Neural cell (in vitro differentiated cells): Measurements from ENCODE around the gene OR2V1. TPM values are rescaled to one million over a fixed set of nuclear protein-coding genes. Genes with fewer than 3 reads are reported as not detected.

Experiments
- H2AFZ ChIP-seq: fragments of 200-600, 300-800 bp; sonication (generic), shearing (Covaris generic); 2 replicates; pipeline ENCODE4 v1.6.0; 2014; ENCODE audit warnings: low read depth, mild to moderate bottlenecking, antibody characterized with exemption, low read length, moderate library complexity
- H3F3A ChIP-seq: fragments of 200-600 bp; shearing (Covaris generic); 2 replicates; pipeline ENCODE4 v1.6.1; 2016; ENCODE audit warnings: mild to moderate bottlenecking, moderate library complexity, mixed read lengths, antibody characterized with exemption, low read length; ENCODE audit not compliant: insufficient read depth, poor library complexity, severe bottlenecking
- H3K27ac ChIP-seq: fragments of 200-600, 300-800 bp; sonication (generic), shearing (Covaris generic); 2 replicates; pipeline ENCODE4 v1.5.1; 2014; ENCODE audit warnings: mild to moderate bottlenecking, low read length, moderate library complexity
- H3K27me3 ChIP-seq: fragments of 300-800, 200-600 bp; sonication (generic), shearing (Covaris generic); 2 replicates; pipeline ENCODE4 v1.6.0; 2014; ENCODE audit warnings: mild to moderate bottlenecking, low read depth, low read length, moderate library complexity; ENCODE audit not compliant: insufficient read depth
- H3K36me3 ChIP-seq: fragments of 300-800, 200-600 bp; sonication (generic), shearing (Covaris generic); 2 replicates; pipeline ENCODE4 v1.5.1; 2014; ENCODE audit warnings: mild to moderate bottlenecking, antibody characterized with exemption, low read length, moderate library complexity; ENCODE audit not compliant: insufficient read depth
- H3K4me2 ChIP-seq: fragments of 300-800, 200-600 bp; sonication (generic), shearing (Covaris generic); 2 replicates; pipeline ENCODE4 v1.6.0; 2014; ENCODE audit warnings: mild to moderate bottlenecking, low read length
- H3K4me3 ChIP-seq: fragments of 300-800, 200-600 bp; sonication (generic), shearing (Covaris generic); 2 replicates; pipeline ENCODE4 v1.5.1; 2014; ENCODE audit warnings: mild to moderate bottlenecking, low read length, moderate library complexity
- H3K79me2 ChIP-seq: fragments of 200-600 bp; shearing (Covaris generic); replicated peaks from 2 replicates; pipeline ENCODE4 v1.6.0; 2014; ENCODE audit warnings: mild to moderate bottlenecking, low read length, moderate library complexity; ENCODE audit not compliant: insufficient read depth
- H3K9ac ChIP-seq: fragments of 300-800, 200-600 bp; sonication (generic), shearing (Covaris generic); 2 replicates; pipeline ENCODE4 v1.6.1; 2016; ENCODE audit warnings: mild to moderate bottlenecking, low read length, mixed read lengths
- H3K9me2 ChIP-seq: fragments of 200-600 bp; shearing (Covaris generic); 2 replicates; pipeline ENCODE4 v1.6.1; 2016; ENCODE audit warnings: mild to moderate bottlenecking, low read length, mixed read lengths; ENCODE audit not compliant: insufficient read depth
- H3K9me3 ChIP-seq: fragments of 200-600, 300-800 bp; sonication (generic), shearing (Covaris generic); 2 replicates; pipeline ENCODE4 v1.6.1; 2016; ENCODE audit warnings: mild to moderate bottlenecking, mixed run types, low read length, moderate library complexity, mixed read lengths
- H4K20me1 ChIP-seq: fragments of 200-600 bp; shearing (Covaris generic); 2 replicates; pipeline ENCODE4 v1.6.1; 2016; ENCODE audit warnings: mild to moderate bottlenecking, mixed run types; ENCODE audit not compliant: insufficient read depth
- EP300 ChIP-seq: fragments of 450-650 bp; conservative IDR thresholded peaks from 2 replicates; pipeline ENCODE4 v1.6.1; 2014; ENCODE audit warnings: antibody characterized with exemption, mild to moderate bottlenecking, moderate library complexity; ENCODE audit not compliant: poor library complexity, severe bottlenecking
- EZH2 ChIP-seq: fragments of 200-600, 300-800 bp; shearing (Covaris generic), sonication (generic); IDR thresholded peaks from 2 replicates; pipeline ENCODE4 v1.6.1; 2014; ENCODE audit warnings: antibody characterized with exemption, low read length, borderline replicate concordance, mild to moderate bottlenecking; ENCODE audit not compliant: insufficient read depth, poor library complexity, severe bottlenecking
- MXI1 ChIP-seq: fragments of 450-650 bp; conservative IDR thresholded peaks from 2 replicates; pipeline ENCODE4 v1.6.1; 2014; ENCODE audit warnings: antibody characterized with exemption, mild to moderate bottlenecking; ENCODE audit not compliant: poor library complexity, severe bottlenecking
- POLR2AphosphoS5 ChIP-seq: IDR thresholded peaks from 2 replicates; pipeline ENCODE4 v1.6.1; 2012
- RAD21 ChIP-seq: fragments of 450-650 bp; conservative IDR thresholded peaks from 2 replicates; pipeline ENCODE4 v1.6.1; 2014; ENCODE audit warnings: antibody characterized with exemption, mild to moderate bottlenecking, moderate library complexity
- SMC3 ChIP-seq: fragments of 450-650 bp; conservative IDR thresholded peaks from 2 replicates; pipeline ENCODE4 v1.6.1; 2014; ENCODE audit warnings: antibody characterized with exemption, mild to moderate bottlenecking, moderate library complexity; ENCODE audit not compliant: poor library complexity
- TAF1 ChIP-seq: IDR thresholded peaks from 2 replicates; pipeline ENCODE4 v1.6.1; 2012; ENCODE audit warnings: low read depth
- polyA plus RNA-seq: library from polyadenylated mRNA; depleted of rRNA; stranded (reverse); fragments of >200 nt; gene quantifications from 2 replicates; pipeline ENCODE4 v1.2.3, GENCODE V29; 2014
- TF ChIP-seq, protein P1 (sequence below): IDR thresholded peaks from 2 replicates; pipeline ENCODE4 v1.6.1; 2012; ENCODE audit warnings: borderline replicate concordance
- TF ChIP-seq, protein P2 (sequence below): fragments of 450-650 bp; IDR thresholded peaks from 2 replicates; pipeline ENCODE4 v1.5.1; 2014; ENCODE audit warnings: antibody characterized with exemption, mild to moderate bottlenecking, moderate library complexity; ENCODE audit not compliant: poor library complexity, severe bottlenecking

Gene OR2V1
- polyA plus RNA-seq, 1 donor from 2014 or later, result not detected

DNA sequence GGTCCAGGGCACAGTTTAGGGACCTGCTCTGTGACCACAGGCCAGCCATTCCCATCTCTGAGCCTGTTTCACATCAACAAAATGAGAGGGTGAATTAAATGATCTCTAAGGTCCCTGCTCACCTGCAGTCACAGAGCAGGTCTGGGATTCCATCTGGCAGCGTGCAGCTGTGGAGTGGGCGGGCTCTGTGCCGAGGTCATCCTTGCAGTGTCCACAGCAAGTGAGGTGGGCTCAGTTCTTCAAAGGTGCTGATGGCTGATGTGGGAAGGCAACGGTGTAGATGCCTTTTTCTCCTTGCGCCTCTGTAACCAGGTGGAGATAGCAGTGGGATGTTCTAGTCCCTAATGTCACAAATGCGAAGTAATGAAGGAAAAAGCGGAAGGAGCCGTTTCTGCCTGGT lies 11.9 kb downstream of the OR2V1 start:
- TF ChIP-seq RAD21 (no peak), SMC3 (no peak), EP300 (no peak), EZH2 (no peak), MXI1 (no peak), POLR2AphosphoS5 (no peak), TAF1 (no peak)
- TF ChIP-seq, protein P1, sequence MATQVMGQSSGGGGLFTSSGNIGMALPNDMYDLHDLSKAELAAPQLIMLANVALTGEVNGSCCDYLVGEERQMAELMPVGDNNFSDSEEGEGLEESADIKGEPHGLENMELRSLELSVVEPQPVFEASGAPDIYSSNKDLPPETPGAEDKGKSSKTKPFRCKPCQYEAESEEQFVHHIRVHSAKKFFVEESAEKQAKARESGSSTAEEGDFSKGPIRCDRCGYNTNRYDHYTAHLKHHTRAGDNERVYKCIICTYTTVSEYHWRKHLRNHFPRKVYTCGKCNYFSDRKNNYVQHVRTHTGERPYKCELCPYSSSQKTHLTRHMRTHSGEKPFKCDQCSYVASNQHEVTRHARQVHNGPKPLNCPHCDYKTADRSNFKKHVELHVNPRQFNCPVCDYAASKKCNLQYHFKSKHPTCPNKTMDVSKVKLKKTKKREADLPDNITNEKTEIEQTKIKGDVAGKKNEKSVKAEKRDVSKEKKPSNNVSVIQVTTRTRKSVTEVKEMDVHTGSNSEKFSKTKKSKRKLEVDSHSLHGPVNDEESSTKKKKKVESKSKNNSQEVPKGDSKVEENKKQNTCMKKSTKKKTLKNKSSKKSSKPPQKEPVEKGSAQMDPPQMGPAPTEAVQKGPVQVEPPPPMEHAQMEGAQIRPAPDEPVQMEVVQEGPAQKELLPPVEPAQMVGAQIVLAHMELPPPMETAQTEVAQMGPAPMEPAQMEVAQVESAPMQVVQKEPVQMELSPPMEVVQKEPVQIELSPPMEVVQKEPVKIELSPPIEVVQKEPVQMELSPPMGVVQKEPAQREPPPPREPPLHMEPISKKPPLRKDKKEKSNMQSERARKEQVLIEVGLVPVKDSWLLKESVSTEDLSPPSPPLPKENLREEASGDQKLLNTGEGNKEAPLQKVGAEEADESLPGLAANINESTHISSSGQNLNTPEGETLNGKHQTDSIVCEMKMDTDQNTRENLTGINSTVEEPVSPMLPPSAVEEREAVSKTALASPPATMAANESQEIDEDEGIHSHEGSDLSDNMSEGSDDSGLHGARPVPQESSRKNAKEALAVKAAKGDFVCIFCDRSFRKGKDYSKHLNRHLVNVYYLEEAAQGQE, result no peak
- no peak overlapping the region for H2AFZ ChIP-seq
- H3K9ac ChIP-seq, result no peak overlapping the region
- H3K4me3 ChIP-seq, result no peak overlapping the region
- H3K4me2 ChIP-seq, result no peak overlapping the region
- H3K9me2 ChIP-seq, result no peaks in the 10 kb centered on the region
- H3K27me3 ChIP-seq, result peaks cover 28% of the 10 kb centered on the region
- H3F3A ChIP-seq, result no peaks in the 10 kb centered on the region
- no peaks in the 10 kb centered on the region for H3K79me2 ChIP-seq
- no peak overlapping the region for H3K27ac ChIP-seq
- no peaks in the 10 kb centered on the region for H3K36me3 ChIP-seq
- H4K20me1 ChIP-seq, result no peaks in the 10 kb centered on the region
- peaks cover 7% of the 10 kb centered on the region for H3K9me3 ChIP-seq

DNA sequence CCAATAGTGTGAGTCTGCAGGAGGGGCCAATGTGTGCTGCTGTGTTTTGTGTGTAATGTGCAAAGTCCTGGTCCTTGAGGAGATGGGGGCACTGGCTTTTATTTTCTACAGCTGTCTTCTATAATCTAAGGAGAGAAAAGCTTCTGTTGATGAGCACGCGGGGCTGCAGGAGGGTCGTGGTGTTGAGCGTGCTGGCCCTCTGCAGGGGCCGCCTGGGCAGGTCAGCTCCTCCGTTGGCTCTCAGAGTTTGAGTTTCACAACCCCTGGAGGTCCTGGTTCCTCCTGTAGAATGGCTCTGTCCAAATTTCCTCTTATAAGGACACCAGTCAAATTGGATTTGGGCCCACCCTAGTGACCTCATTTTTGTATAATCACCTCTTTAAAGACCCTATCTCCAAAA lies 12.6 kb downstream of the OR2V1 start:
- Histone ChIP-seq H3K27ac (no peak overlapping the region), H3K79me2 (no peaks in the 10 kb centered on the region), H2AFZ (no peak overlapping the region), H3K9me2 (no peaks in the 10 kb centered on the region), H4K20me1 (no peaks in the 10 kb centered on the region), H3K4me2 (no peak overlapping the region), H3K4me3 (no peak overlapping the region), H3F3A (no peaks in the 10 kb centered on the region), H3K27me3 (peaks cover 32% of the 10 kb centered on the region), H3K36me3 (no peaks in the 10 kb centered on the region), H3K9ac (no peak overlapping the region), H3K9me3 (peaks cover 9% of the 10 kb centered on the region)
- TF ChIP-seq TAF1 (no peak), POLR2AphosphoS5 (no peak), SMC3 (no peak), RAD21 (no peak), EP300 (no peak), EZH2 (no peak), MXI1 (no peak)
- TF ChIP-seq, protein P2, sequence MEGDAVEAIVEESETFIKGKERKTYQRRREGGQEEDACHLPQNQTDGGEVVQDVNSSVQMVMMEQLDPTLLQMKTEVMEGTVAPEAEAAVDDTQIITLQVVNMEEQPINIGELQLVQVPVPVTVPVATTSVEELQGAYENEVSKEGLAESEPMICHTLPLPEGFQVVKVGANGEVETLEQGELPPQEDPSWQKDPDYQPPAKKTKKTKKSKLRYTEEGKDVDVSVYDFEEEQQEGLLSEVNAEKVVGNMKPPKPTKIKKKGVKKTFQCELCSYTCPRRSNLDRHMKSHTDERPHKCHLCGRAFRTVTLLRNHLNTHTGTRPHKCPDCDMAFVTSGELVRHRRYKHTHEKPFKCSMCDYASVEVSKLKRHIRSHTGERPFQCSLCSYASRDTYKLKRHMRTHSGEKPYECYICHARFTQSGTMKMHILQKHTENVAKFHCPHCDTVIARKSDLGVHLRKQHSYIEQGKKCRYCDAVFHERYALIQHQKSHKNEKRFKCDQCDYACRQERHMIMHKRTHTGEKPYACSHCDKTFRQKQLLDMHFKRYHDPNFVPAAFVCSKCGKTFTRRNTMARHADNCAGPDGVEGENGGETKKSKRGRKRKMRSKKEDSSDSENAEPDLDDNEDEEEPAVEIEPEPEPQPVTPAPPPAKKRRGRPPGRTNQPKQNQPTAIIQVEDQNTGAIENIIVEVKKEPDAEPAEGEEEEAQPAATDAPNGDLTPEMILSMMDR, result no peak
- TF ChIP-seq, protein P1, result no peak
